ENCODE measurements around the gene PAX5. TPM values are rescaled to one million over a fixed set of nuclear protein-coding genes. Genes with fewer than 3 reads are reported as not detected.

Gene PAX5
- total RNA-seq, 1 experiment from 2014 or later = 0.39 TPM

GRCh38 chr9:36937951-36938350, 96.1 kb downstream of the PAX5 start:
- Histone ChIP-seq H2BK5ac (ENCODE audit: insufficient read length, low read length) (no peak overlapping the region), H2BK15ac (ENCODE audit: low read depth, low read length) (no peak overlapping the region), H4K8ac (replicated peaks; ENCODE audit: insufficient read length, low read depth, low read length) (no peak overlapping the region), H3K27ac (ENCODE audit: insufficient read length, low read depth, low read length) (no peak overlapping the region), H3K4me2 (ENCODE audit: insufficient read depth, insufficient read length, low read length) (no peak overlapping the region), H2BK12ac (ENCODE audit: insufficient read length, low read depth, low read length) (no peak overlapping the region), H3K9me3 (ENCODE audit: control insufficient read depth, low read depth, low read length) (no peaks in the 10 kb centered on the region), H3K18ac (ENCODE audit: insufficient read length, low read depth, low read length) (no peak overlapping the region), H2AFZ (ENCODE audit: low read length) (no peak overlapping the region), H3K23ac (ENCODE audit: insufficient read length, low read depth, low read length) (no peak overlapping the region), H3K79me2 (ENCODE audit: insufficient read depth, low read length) (no peaks in the 10 kb centered on the region), H3K27me3 (ENCODE audit: insufficient read depth, low read length) (no peaks in the 10 kb centered on the region), H3K4ac (ENCODE audit: low read depth, low read length) (no peak overlapping the region), H2BK20ac (ENCODE audit: low read depth, low read length, poor library complexity, severe bottlenecking) (no peak overlapping the region), H2AK5ac (ENCODE audit: insufficient read length, low read length) (no peak overlapping the region), H3K9ac (ENCODE audit: extremely low read depth, insufficient read length, low read length) (no peak overlapping the region), H2BK120ac (ENCODE audit: low read depth, low read length, poor library complexity, severe bottlenecking) (no peak overlapping the region), H3K56ac (ENCODE audit: insufficient read length, low read depth, low read length) (no peak overlapping the region), H3K23me2 (ENCODE audit: insufficient read length, low read depth, low read length, poor library complexity, severe bottlenecking) (no peaks in the 10 kb centered on the region), H3T11ph (ENCODE audit: low read length) (no peak overlapping the region), H3K79me1 (ENCODE audit: insufficient read depth, low read depth, low read length, poor library complexity, severe bottlenecking) (no peaks in the 10 kb centered on the region), H4K20me1 (ENCODE audit: control insufficient read depth, insufficient read depth, insufficient read length) (no peaks in the 10 kb centered on the region), H4K5ac (ENCODE audit: insufficient read length, low read depth, low read length) (no peak overlapping the region), H3K14ac (ENCODE audit: insufficient read depth, low read length) (no peak overlapping the region), H4K91ac (ENCODE audit: insufficient read length, low read depth, low read length) (no peak overlapping the region), H3K4me1 (ENCODE audit: insufficient read depth, low read length) (peaks cover 3% of the 10 kb centered on the region; the same call in 1 of the 2 replicates)
- Mint-ChIP-seq H3K4me1 (peaks cover 20 to 34% of the 10 kb centered on the region in 2 experiments), H3K9me3 (no peaks in the 10 kb centered on the region), H3K27me3 (ENCODE audit: low read depth) (peaks cover 9% of the 10 kb centered on the region), H3K36me3 (ENCODE audit: insufficient read depth in 1 of 3, low read depth in 3 of 3) (no peaks in the 10 kb centered on the region; a peak in 1 of 7 replicates), H3K27ac (no peak overlapping the region), H3K4me3 (no peak overlapping the region)
- no peak for DNase-seq
- TF ChIP-seq CTCF (conservative IDR thresholded peaks at IDR 0.05) = no peak
- no CpG with 5 or more reads among the region's 4 CpGs for WGBS (ENCODE audit: extremely low coverage, insufficient read length, low lambda C conversion rate)
